ENCODE results near the gene MZB1. TPM values are rescaled to one million over a fixed set of nuclear protein-coding genes. Genes with fewer than 3 reads are reported as not detected.
A peak's percentile ranks its signal among the peaks of the same experiment; 100 is the strongest.

MZB1 gene
- total RNA-seq, 4 donors from 2014 or later, result 1.1 to 6.0 TPM; not detected in 2

GRCh38 chr5:139392324-139392677 lies 2.6 kb upstream of the MZB1 start:
- no peak for TF ChIP-seq POLR2A (IDR thresholded peaks at IDR 0.05)
- TF ChIP-seq CTCF (IDR thresholded peaks at IDR 0.05), result no peak
- 27% methylated on average over 22 of the region's 36 CpGs; no CpG with 5 or more reads in 1 of the 2 donors for WGBS, 2 donors
- no peak overlapping the region for H3K27ac ChIP-seq
- H3K9me3 ChIP-seq, result no peaks in the 10 kb centered on the region
- no peaks in the 10 kb centered on the region for H3K27me3 ChIP-seq
- intact Hi-C loops (cut with DNase I), result no loop called here
- no peak for DNase-seq
- H3K4me1 ChIP-seq, result peaks cover 27 to 51% of the 10 kb centered on the region in 2 donors
- peak overlapping the region in 1 of 3 donors; percentile 36 for H3K4me3 ChIP-seq (replicated peaks in 1 of 3)
- no peaks in the 10 kb centered on the region for H3K36me3 ChIP-seq

DNA sequence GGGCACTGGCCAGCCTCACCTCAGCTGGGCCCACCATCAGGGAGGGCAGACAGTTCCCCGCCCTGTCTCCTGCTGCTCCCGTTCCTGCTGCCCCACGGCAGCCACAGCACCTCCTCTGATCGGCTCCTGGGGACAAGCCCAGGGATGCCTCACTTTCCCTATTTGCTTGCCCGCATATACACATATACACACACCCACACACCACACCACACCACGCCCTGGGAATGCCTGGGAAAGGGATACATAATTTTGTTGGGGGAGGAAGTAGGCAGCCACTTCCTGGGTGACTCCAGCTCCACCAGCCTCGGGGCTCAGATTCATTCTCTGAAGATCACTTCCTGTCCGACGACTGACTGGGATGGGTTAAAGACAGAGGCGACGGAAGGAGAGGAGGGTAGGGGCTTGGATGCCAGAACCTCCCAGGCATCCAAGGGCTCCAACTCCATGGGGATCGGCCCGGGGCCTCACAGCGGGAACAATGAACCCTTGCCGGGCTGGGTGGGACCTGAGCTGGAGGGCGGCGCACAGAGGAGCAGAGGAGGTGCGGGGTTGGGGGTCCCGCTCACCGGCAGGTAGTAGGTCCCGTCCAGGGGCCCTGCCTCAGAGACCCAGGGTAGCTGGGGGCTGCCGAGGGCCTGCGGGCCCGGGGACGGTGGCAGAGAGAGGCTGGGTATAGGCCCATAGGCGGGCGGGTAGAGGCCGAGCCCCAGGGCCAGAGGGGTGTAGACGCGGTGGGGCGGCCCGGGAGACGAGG lies 2.0 kb upstream of the MZB1 start:
- no peak for DNase-seq
- no peak for TF ChIP-seq CTCF (IDR thresholded peaks at IDR 0.05)
- no peak for TF ChIP-seq POLR2A (IDR thresholded peaks at IDR 0.05)
- Histone ChIP-seq H3K4me3 (replicated peaks in 1 of 3) (no peak overlapping the region), H3K36me3 (no peaks in the 10 kb centered on the region), H3K4me1 (peaks cover 27 to 51% of the 10 kb centered on the region in 2 donors), H3K9me3 (no peaks in the 10 kb centered on the region), H3K27me3 (no peaks in the 10 kb centered on the region), H3K27ac (no peak overlapping the region)
- intact Hi-C loops (cut with DNase I), result no loop called here
- WGBS, 2 donors, result 68 to 77% methylated on average over 23 to 33 of the region's 33 CpGs

GRCh38 chr5:139390639-139391569 lies 1.2 kb upstream of the MZB1 start:
- no peaks in the 10 kb centered on the region for H3K9me3 ChIP-seq
- H3K27me3 ChIP-seq, result no peaks in the 10 kb centered on the region
- intact Hi-C loops (cut with DNase I), result no loop called here
- TF ChIP-seq POLR2A (IDR thresholded peaks at IDR 0.05), result no peak
- no peak for TF ChIP-seq CTCF (IDR thresholded peaks at IDR 0.05)
- WGBS, 2 donors, result 84 to 88% methylated on average over 8 to 10 of the region's 10 CpGs
- DNase-seq, result no peak
- peaks cover 27 to 51% of the 10 kb centered on the region in 2 donors for H3K4me1 ChIP-seq
- H3K27ac ChIP-seq, result no peak overlapping the region
- no peak overlapping the region for H3K4me3 ChIP-seq (replicated peaks in 1 of 3)
- no peaks in the 10 kb centered on the region for H3K36me3 ChIP-seq

GRCh38 chr5:139388198-139388821 lies 1.4 kb downstream of the MZB1 start:
- intact Hi-C loops (cut with DNase I), result no loop called here
- 9 to 14% methylated on average over 4 to 8 of the region's 8 CpGs for WGBS, 2 donors
- H3K4me3 ChIP-seq (replicated peaks in 1 of 3), result no peak overlapping the region
- DNase-seq, result peak; percentile 79 to 80
- H3K9me3 ChIP-seq, result no peaks in the 10 kb centered on the region
- no peaks in the 10 kb centered on the region for H3K36me3 ChIP-seq
- H3K27me3 ChIP-seq, result no peaks in the 10 kb centered on the region
- H3K27ac ChIP-seq, result peak overlapping the region in 1 of 3 donors; percentile 50
- H3K4me1 ChIP-seq, result peaks cover 16 to 46% of the 10 kb centered on the region in 2 donors
- no peak for TF ChIP-seq CTCF (IDR thresholded peaks at IDR 0.05)
- TF ChIP-seq POLR2A (IDR thresholded peaks at IDR 0.05), result no peak

All from thyroid gland (tissue), 4 donors.